Smooth muscle cell of the brain vasculature (primary cell): ENCODE data around the gene SLCO4A1.

Experiments
- DNase-seq: peaks from one replicate; pipeline ENCODE4 v3.0.0-alpha.2; 2012; ENCODE audit warnings: low read depth, low spot score

SLCO4A1 gene

DNA sequence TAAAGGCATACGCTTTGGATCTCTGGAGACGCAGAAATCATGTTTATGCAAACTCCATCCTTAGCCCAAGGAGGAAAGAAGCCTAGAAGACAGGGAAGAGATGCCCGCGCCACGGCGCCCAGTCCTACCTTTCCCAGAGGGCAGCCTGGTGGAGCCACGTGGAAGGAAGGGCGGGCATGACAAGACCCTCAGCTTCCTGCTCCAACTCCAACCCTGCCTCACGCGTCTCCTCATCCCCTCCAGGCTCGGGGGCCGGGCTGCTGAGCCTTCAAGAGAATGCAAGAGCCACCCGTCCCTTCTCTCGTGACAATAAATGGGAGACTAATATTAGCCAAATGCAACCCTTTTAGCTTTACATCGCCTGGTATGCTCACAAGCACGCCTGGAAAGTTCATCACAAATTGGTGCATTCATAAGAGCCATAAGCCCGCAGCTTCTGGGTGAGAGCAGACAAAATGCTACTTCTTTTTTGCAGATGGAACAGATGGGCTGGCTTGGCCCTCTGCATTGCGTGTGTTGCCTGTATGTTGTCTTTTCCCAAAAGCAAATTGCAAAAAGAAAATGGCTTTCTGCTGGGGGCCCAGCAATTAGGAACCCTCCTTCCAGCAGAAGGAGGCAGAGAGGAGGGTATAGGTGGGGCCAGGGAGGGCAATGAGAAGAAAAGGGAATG lies 58.1 kb downstream of the SLCO4A1 start:
- DNase-seq = no peak

DNA sequence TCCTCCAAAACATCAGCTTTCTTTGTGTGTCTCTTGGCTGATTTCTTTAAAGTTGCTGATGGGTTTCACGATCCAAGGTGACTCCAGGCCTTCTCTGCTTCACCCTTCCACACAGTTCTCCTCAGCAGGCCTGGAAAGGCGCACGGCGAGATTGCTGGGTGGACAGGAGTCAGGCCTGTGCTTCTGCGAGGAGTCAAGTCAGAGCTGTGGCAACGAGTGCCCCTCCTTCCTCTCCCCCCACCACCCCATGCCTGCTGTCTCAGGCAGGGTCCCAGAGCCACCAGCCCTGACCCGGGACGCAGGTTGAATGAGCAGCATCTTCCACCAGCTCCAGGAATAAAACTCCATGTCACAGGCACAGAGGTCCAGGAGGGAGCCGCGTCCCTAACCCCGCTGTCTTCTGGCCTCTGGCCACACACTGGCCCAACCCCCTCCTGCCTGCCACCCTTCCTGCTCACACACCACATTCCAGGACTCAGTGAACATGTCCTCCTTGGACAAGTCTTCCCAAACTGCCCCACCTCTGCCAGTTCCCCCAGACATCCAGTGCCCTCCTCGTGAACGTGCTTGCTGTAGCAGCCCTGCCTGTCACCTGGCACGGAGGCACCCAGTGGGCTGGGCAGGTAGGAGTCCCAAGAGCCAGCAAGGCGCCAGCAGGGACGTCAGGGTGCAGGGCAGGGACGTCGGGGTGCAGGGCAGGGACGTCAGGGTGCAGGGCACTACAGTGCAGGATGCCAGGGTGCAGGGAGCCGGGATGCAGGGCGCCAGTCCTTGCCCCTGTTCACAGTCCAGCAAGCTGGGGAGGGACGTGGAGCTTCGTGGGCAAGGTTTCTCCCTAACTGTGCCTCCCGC lies 59.1 kb downstream of the SLCO4A1 start:
- no peak for DNase-seq

DNA sequence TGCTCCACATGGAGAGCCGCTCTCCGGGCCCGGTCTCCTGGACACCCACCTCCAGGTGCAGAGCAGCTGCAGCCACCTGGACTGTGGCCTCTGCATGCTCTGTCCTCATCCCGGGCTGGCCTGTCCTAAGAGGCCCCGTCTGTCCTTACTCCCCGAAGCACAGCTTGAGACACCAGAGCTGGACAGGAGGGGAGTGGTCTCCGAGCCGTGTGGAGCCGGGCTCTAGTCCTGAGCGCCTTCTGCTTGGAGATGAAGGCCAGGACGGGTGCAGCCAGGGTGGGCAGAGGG lies 59.7 kb downstream of the SLCO4A1 start:
- no peak for DNase-seq

DNA sequence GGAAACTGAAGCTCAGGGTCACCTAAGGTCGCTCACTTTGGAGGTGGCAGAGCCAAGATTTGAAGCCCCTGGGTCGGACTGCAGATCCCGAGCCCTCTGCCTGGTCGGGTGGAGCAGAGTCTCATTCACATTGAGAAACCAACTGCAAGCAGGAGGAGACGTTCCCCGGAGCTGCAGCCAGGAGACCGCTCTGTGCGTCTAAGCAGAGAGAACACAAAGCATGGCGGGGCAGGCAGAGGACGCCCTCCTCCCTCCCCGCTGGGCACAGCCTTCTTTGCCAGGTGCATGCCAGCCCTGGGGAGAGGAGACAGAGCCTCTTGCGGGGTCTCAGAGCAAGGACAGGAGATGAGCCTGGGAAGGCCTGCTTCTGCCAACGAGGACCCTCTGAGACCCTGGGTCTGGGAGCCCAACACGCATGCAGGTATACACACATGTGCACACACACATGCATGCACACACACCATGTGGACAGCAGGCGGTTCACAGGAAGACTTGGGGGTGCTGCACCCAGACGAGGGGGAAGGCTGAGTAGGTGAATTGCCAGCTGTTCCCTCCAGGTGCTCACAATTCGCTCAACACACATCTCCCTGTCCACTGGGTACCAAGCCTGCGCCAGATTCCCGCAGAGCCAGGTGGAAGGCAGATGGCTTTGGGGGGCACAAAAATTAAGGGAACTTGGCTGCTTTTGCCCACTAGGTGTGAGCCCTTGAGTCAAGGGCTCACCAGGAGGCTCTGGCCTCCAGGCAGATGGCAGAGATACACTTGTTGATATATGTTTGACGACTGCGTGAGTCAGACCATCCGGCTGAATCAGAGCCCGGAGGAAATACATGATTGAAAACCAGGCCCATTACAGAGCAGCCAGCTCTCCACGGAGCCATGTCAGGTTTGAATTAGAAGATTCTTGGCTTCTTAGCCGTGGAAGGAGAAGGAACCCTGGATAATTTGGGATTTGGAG lies 60.9 kb downstream of the SLCO4A1 start:
- DNase-seq = peak; percentile 33

DNA sequence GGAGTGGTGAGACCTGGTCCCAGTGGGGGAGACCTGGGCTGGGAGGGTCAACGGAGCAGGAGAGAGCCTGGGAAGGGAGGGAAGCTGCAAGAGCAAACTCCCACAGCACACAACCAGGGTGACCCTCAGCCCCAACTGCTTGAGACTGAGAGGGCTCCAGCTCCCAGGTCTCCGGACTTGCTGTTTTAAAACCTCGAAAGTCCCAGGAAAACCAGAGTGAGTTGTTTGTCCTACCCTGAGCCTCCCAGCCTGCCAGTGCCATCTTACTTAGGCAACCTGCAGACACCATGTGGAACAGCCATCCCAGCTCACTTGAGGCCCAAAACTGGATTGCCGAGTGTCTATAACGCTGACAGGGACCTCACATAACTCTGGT lies 61.5 kb downstream of the SLCO4A1 start:
- DNase-seq = no peak

DNA sequence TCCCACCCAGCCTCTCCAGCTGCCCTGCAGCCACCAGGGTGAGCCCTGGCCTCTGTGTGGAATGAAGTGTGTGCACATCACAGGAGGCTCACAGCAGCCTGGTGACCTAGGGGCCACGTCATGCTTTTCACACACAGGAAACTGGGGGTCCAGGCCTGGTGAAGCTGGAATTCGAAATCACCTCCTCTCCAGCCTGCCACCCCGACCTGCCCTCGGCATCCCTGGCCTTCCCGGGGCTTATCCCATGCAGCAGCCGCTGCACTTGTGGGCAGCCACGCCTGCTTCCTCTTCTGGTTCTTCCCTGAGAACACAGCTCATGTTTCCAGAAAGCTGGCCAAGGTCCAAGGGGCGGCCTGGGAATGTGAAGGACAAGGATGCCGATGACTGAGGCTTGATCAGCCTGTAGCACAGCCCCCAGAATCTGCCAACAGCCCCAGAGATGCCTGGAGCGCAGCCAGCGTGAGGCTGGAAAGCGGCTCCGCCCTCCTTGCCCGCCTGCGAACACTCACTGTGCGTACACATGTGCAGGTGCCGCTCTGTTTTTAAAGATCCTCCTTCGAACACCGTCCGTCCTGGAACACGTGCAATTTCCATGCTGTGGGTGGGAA lies 62.1 kb downstream of the SLCO4A1 start:
- peak; percentile 76 for DNase-seq

DNA sequence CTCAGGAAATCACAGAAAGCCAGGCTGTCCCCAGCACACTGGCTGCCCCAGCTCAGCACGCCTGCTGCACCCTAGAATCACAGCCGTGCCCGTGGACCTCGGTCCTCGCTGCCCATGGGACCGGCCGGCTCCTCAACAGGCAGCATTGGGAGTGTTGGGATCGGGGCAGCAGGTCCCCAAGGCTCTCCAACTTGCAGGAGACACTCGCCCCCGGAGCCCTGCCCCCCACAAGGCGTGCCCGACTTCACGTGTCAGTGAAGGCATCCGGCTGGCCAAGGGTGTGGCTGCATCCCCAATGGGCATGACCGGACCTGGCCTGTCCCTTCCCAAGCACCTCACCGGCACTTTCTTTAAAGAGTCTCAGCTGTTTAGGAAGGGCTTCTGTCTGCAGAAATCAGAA lies 63.3 kb downstream of the SLCO4A1 start:
- DNase-seq = no peak

DNA sequence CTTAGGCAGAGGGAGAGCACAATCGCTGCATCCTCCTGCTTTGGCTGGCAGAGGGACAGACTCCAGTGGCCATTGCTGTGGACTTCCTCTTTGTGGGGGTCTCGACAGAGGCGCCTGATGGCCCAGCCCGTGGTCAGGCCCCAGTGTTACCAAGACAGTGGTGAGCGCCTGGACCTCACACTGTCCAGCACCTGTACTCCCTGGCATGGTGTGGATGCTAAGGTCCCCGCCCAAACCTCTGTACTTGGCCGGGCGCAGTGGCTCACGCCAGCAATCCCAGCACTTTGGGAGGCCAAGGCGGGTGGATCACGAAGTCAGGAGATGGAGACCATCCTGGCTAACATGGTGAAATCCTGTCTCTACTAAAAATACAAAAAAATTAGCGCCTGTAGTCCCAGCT lies 64.0 kb downstream of the SLCO4A1 start:
- no peak for DNase-seq

DNA sequence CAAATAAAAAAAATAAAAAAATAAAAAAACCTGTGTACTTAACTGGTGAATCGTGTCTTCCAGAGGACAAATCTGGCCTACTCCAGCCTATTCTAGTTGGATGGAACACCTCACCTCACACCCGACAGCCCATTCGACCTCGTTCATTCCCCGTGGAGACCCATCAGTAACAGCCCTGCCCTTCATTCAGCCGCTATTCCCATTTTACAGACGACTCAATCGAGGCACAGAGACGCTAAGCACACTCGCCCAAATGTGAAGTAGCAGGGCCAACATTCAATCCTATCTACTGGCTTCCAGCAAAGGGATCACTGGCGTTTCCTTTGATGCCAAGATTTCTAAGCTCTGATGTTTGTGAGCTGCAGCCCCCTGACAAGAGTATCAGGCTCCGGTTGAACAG lies 64.6 kb downstream of the SLCO4A1 start:
- no peak for DNase-seq

DNA sequence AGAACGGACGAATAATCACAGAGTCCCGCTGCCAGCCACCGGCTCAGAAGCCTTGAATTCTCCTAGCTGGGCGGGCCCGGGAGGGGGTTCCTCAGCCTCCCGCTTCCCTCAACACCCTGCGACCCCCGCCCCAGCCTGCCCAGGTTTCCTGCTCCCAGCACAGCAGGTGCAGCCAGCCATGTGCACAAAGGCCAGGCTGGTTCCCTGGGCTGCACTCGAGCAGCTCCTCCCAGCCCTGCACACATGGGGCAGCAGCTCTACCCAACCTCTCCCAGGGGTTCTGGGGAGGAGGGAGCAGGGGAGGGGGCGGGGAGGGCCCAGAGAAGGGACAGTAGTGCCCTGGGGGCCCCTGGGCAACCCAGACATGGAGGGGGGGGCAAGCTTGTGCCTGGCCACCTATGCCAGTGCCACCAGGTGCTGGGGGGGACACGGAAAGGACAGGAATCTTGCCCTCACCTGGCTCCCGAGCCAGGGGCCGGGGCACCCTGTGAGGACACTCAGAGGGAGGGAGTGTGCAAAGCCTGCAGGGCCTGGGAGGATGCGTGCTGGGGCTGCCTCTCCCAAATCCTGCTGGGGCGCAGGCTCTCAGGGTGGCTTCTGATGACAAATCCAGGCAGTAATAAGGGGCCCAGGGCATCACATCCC lies 65.1 kb downstream of the SLCO4A1 start:
- DNase-seq = no peak

DNA sequence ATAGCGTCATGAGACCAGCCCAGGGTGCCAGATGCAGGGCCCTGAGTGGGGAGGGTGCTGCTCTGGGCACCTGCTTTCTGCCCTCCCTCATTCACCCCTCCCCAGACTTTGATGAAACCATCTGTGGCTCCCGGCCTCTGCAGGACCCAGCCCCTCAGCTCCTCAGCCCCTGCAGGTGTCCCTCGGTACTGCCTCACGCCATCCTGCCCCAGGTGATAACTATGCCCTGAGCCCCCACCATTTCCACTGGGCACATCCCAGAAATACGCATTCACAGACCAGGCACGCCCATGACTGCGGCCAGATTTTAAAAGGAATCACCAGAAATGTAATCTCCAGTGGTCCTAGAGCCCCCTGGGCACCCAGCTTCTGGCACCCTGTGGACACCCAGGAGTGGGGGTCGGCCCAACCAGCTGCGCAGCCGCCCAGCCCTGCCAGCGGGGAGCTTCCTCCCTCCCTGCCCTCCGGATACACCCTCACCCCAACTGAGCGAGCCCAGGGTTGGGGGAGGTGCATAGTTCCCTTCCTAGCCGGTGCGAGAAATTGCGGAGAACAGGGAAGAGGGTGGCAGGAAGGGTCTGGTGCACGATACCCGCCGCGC lies 65.7 kb downstream of the SLCO4A1 start:
- no peak for DNase-seq

DNA sequence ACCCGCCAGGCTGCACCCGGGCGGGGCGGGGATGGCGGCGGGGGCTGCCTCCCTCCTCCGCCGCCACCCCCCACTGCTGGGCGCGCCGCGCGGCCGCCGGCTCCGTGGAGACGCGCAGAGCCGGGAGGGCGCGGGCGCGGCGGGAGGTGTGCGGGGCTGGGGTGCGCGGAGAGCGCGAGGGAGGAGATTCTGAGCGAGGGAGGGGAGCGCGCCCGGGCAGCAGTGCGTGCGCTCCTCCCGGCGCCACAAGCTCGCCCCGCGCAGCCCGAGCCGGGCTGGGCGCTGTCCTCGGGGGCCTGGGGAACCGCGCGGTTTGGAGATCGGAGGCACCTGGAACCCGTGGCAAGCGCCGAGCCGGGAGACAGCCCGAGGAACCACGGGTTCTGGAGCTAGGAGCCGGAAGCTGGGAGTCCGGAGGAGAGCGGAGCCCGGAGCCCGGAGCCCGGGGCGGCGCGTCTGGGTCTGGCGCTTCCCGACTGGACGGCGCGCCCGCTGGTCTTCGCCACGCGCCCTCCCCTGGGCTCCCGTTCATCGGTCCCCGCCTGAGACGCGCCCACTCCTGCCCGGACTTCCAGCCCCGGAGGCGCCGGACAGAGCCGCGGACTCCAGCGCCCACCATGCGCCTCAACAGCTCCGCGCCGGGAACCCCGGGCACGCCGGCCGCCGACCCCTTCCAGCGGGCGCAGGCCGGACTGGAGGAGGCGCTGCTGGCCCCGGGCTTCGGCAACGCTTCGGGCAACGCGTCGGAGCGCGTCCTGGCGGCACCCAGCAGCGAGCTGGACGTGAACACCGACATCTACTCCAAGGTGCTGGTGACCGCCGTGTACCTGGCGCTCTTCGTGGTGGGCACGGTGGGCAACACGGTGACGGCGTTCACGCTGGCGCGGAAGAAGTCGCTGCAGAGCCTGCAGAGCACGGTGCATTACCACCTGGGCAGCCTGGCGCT lies 66.6 kb downstream of the SLCO4A1 start, which contains the start of gene NTSR1:
Gene NTSR1 (plus strand): TSS at position 246 of the 946 bp plus-strand sequence. CDS start 372 bp downstream, at position 618.
- no peak for DNase-seq

DNA sequence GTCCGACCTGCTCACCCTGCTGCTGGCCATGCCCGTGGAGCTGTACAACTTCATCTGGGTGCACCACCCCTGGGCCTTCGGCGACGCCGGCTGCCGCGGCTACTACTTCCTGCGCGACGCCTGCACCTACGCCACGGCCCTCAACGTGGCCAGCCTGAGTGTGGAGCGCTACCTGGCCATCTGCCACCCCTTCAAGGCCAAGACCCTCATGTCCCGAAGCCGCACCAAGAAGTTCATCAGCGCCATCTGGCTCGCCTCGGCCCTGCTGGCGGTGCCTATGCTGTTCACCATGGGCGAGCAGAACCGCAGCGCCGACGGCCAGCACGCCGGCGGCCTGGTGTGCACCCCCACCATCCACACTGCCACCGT lies 67.2 kb downstream of the SLCO4A1 start:
- DNase-seq = no peak

DNA sequence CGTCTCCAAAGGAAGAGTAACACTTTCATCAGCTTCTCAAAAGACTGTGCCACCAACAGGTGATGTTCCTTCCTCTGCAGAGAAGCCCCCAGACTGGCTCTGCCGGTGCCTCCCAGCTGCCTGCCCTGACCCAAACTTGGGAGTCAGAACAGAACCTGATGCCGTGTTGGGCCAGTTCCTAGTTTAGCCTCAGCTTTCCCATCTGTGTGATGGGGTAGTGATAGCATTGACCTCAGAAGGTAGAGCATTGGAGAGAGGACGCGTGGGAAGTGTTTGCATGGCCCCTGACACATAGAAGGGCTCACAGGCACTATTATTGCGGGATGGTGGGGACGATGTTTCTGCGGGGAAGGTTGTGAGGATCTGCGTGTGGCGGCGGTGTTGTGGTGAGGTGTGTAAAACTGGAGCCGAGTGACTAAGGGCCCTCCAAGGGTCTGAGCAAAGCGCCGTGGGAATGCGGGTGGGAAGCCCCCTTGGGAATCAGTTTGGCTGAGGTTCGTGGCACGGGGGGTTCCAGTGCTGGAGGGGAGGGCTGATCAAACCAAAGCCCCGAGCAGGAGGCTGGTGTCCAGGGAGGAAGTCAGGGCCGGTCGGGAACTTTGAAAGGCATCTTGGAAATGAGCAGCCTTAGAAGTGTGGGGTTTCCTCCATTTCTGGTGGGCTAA lies 68.0 kb downstream of the SLCO4A1 start:
- no peak for DNase-seq

DNA sequence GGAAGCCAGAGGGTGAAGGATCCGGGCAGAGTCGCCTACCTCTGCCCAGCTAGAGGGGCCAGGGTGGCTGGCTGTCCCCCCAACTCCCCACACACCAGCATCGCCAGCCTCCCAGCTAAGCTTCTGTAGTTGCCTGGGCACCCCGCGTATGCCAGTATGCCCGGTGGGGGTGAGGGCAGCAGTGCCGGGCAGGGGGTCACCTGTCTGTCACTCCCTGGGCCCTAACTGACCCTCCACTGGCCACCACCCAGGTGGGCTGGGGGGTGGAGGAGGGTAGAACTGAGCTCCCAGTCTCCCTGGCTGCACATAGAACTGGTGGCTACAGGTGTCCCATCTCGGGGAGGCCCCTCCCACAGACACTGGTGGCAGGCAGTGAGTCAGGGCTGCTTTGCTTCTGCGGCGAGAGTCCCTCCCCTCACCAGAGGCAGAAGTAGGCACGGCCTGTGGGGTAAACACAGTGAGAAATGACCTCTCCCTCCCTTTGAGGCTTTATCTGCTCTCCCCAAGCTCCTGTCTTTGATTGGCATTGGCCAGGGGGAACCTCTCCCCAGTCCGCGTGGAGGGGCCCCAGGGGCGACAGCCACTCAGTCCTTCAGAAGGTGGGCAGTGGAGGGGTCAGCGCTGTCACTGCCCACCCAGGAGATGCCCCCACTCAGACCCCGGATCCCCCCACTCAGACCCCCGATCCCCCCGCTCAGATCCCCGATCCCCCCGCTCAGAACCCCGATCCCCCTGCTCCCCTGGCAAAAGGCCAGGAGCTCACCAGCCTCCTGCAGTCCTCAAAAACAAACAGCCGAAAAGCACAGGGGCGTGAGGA lies 68.8 kb downstream of the SLCO4A1 start:
- DNase-seq = no peak

DNA sequence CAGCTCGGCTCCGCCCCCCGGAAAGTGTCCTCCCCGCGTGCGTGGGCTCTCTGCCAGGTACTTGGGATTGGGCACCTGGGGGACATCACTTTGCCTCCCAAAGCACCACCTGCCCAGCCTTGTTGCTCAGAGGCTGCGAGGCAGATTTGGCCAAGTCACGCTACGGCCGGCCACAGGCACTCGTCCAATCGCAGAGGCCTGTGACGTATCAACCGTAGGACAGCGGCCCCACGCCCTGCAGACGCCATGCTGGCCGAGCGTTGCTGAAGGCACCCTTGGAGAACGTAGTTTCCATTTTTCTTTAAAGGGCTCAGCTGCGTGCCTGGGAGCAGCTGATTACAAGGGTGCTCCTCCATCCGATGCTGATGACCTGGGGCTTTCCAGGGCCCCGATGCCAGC lies 69.4 kb downstream of the SLCO4A1 start:
- DNase-seq = no peak

DNA sequence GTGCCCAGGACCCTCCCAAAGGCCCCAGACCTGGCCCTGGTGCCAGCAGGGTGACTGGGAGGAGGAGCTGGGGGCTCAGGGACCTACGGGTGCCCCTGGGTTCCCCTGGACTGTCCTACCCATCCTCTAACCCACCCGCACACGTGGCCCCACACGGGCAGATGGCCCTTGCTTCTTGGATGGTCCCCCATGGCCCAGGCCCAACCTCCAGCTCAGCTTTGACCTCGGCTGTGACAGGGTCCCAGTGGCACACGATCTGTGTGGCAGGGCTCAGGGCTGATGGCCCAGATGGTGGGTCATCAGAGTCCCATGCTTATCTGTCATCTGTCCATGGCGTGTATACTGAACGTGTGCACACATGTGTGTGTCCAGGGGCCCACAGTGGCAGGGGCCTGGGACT lies 70.3 kb downstream of the SLCO4A1 start:
- no peak for DNase-seq

DNA sequence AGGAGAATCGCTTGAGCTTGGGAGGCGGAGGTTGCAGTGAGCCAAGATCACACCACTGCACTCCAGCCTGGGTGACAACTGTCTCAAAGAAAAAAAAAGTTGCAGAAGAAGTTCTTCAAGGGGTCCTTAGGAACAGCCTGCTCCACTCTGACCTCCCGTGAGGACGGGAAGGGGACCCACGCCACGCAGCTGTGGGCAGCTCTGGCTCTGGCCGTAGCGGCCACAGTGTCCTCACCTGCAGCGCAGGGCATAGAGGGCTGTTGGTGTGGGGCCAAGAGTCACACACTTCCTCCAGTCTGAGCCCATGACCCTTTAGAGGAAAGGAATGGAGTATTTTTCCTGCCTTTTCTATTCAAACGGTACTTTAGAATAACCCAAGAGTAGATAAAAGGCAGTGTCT lies 71.7 kb downstream of the SLCO4A1 start:
- no peak for DNase-seq
